NOMO-1 treated with dmso at 0.1 percent for 144 hours (cell line): ENCODE measurements around the gene TLE1.
"Not testable (repeated sequence)": the region's sequence is repeated elsewhere in the genome, so short reads cannot be mapped to it uniquely, and the experiment has no call there.

Experiments used
- DNase-seq: peaks from one replicate; lab custom pipeline; 2025; ENCODE audit not compliant: unreplicated experiment; lab: John Stamatoyannopoulos, UW

Gene TLE1

DNA sequence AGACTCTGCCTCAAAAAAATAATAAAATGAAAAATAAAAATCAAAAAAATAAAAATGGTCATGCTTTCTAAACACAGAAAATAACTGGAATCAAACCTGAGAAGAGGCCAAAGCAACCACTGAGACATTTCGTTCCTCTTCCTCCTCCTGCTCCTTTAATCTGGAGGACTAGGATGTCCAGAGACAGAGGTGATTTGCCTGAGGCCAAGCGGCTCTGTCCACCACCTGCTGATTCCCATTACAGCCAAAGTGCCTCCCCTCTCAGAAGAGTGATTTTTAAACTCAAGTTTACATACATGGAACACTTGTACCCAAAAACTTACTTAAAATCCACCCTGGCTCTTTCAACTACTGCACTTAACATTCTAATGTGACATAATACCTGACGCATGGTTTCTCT lies 65.6 kb downstream of the TLE1 start:
- DNase-seq, result no peak

DNA sequence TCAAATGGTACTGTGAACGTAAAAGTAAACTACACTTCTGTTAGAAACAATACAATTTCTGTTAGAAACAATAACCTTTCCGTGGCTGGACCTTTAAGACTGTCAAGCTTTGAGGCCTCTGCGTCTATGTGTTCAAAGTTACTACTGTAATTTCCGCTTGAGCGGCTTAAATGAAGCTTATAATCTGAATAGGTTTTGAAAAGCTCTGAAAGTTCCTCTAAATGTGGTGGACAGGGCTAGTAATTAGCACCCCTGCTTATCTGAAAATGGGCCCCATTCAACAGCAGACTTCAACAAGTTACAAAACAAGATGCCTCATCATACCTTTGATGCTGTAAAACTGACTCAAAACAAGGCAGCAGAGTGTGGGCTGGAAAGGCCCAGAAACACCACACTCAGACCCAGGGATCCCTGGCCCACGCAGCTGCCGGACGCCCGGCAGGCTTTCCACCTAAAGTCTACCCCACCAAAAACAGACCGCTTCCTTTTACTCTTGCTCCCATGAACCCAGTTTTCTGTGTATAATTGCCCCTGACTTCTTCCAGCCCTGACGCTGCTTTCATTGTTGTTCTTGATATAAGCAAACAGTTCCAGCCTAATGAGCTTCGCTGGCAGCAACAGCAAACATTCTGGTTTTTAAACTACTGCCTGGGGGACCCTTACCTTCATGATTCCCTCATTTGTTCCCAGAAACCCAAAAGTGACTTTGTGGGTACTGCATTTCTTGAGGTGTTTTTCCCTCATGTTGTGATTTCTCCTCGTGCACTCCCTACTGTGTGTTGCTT lies 66.7 kb downstream of the TLE1 start:
- no peak for DNase-seq

DNA sequence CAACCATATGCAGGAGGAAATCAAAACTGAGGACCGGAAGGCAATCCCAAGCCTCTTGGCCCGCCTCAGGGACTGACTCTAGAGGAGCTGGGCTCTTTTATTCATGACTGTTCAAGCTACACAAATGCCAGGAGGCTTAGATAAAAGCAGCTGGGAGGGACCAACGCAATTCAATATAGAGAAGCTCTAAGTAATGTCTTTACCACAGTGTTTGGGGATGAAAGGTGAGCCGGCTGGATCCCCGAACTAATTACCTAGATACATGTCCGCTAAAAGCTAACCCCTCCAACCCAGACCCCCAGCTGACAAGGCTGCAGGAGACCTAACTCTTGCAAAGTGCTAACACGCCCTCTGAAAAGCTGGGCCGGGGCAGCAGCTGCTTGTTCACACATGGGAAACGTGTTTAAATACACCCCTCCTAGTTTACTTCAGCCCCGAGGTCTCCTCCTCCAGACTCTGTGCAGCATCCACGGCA lies 67.5 kb downstream of the TLE1 start:
- no peak for DNase-seq

DNA sequence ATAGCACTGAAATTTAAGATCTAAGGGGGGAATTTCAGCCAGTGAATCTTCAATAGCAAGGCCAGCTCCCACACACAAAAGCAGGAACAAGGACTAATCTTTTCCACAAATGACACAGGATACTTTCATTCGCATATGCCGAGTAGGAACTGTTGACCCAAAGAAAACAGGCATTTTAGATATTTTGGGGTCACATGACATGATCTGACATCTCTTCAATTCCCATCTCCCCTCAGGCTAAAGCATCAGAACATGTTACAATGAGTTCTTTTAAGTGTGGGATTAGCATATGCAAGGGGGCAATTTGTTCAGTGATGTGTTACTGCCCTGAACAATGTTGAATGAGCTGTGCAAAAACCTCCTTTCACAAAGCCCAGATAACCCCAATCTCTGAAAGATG lies 68.2 kb downstream of the TLE1 start:
- DNase-seq, result no peak

DNA sequence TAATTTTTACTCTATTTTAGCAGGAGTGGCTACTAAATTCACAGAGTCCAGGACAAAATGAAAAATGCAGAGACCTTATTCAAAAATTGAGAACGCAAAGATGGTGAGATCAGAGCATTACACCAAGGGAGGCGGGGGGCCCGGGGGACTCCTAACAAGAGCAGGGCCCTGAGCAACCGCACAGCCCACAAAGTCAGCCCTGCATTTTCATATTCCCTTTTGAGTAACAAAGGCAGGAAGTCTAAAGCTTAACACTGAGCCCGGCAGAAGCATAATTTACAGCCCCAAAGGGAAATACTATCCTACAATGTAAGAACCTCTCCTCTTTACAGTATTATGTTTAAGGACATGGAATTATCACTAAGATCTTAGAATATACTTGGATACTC lies 69.4 kb downstream of the TLE1 start:
- no peak for DNase-seq

DNA sequence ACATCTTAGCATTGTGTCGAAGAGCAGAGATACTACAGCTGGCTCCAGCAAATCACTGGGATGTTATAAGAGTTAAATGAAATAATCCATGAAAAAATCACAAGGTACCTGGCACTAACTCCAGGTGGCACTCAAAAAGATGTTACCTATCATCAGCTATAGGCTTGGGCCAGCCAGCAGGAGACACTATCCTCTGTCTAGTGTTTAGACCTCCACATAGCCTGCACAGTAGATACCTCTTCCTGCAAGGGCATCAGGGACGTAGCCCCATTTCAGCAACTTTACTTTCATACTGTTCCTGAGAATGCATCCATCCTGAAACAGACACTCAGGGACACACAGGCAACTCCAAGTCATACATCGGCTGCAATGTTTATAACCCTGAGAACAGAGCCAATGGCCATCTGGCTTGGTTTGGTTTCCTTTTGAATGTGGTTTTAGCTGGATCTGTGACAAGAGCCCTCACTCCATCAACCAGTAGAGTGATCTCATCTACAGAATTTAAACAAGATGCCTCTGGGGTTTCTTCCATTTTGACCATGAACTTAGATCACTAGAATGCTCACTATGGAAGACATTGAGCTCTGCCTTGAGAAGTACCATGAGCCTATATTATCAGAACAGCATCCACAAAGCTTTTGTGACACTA lies 69.9 kb downstream of the TLE1 start:
- no peak for DNase-seq

DNA sequence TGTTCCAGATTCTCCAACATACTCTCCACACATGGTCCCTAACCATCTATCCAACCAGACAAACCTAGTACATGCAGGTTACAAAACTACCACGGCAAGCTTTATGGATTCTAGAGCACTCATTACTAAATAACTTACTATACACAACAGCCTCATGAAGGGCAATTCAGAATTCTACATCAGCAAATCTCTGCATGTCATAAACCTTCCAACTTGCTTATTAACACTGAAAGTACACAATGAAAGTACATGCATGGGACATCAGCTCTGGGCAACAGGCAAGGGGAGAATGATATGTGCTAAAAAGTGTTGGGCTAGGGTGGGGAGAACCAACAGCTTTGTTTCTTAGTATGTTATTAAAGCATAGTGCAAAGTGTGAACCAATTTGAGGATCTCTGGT lies 70.4 kb downstream of the TLE1 start:
- DNase-seq, result no peak

DNA sequence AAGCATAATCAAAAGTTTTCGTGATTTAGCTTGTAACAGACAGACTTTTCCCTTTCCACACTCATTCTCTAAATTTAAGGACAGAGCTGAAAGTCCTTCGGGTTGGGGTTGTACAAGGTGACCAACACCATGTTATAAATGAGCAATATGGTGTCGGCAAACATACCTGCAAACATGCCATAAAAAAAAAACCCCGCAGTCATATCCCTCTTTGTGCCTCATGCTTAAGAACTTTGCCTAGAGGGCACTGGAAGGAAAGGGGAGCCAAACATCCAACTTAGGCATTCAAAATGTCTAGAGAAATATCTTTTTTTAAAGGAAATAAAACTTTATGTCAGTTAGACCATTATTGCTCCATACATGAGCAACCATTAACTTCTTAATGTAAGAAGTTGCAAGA lies 73.2 kb downstream of the TLE1 start:
- DNase-seq, result no peak

DNA sequence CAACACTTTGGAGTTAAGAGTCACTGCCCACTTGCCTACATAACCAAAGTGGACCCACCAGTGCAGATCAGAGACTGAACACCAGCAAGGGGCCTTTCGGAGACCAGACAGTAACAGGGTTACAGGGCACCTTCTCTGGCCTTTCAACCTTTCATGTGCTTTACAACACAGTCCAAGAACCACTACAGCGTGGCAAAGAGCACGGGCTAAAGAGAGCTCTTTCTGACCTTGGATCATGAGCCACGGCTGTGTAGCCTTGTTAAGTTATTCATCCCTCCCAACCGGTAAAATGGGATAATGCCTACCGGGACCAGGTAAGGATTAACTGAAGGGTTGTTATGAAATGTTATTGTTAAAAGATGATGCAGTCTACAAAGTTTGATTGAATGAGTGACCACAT lies 75.0 kb downstream of the TLE1 start:
- DNase-seq, result no peak

DNA sequence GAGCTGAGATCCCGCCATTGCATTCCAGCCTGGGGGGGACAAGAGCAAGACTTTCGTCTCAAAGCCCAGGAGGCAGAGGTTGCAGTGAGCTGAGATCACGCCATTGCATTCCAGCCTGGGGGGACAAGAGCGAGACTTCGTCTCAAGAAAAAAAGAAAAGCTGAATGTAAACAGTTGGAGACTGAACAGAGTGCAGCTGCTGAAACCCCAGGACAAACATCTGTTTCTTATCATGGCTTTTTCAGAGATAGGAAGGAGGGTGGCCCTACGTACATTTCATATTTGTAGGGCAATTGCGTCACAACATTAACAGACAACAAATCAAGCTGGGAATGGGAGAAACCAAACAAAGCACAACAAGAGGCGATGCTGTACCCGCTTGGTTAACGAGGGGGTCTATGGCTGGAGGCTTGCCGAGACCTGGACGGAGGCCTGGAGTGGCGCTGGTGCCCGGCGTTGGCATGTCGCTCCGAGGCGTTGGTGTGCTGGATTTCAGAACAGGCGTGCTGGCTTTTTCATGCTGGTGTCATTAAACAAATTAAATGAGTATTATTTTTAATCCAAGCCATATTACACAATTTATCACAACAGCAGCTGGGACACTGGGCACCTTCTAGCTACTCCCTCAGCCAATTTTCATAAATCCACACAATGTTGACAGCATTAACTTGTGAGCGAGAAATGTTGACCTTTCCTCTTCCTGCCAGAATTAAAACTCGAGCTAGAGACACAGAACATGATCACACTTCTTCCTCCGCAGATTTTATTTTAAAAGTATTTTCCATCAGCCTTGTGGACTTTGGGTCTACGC lies 76.1 kb downstream of the TLE1 start:
- DNase-seq, result no peak

DNA sequence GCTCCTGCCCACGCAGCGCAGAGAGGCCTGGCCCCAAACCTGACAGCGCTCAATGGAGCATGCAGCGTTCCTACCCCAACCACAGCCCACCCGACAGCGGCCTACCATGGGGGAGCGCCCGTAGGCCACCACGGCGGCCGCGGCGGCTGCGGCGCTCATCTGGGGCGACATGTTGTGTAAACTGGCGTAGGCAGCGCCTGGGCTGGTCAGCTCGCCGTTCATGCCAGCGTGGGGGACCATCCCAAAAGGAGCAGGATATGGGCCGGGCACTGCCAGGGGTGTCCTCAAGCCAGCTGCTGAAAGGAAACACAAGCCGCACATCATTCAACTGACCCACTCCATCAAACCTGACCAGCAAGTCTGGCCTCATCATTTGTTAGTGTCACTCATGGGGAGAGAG lies 77.7 kb downstream of the TLE1 start:
- no peak for DNase-seq

DNA sequence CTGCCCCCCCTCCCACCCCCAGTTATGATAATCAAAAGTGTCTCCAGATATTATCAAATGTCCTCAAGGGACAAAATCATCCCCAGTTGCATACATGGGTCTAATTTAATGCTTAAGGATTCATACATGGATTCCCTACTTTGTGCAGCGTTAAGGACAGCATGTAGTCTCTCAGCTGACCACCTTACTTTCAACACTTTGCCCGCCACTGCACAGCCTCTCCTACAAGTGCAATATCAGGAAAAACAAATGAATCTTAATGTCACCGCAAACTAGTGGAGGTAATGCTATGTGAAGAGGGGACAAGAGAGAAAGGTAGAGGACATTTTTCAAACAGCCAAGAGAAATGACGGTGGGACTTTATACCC lies 78.6 kb downstream of the TLE1 start:
- DNase-seq, result no peak

DNA sequence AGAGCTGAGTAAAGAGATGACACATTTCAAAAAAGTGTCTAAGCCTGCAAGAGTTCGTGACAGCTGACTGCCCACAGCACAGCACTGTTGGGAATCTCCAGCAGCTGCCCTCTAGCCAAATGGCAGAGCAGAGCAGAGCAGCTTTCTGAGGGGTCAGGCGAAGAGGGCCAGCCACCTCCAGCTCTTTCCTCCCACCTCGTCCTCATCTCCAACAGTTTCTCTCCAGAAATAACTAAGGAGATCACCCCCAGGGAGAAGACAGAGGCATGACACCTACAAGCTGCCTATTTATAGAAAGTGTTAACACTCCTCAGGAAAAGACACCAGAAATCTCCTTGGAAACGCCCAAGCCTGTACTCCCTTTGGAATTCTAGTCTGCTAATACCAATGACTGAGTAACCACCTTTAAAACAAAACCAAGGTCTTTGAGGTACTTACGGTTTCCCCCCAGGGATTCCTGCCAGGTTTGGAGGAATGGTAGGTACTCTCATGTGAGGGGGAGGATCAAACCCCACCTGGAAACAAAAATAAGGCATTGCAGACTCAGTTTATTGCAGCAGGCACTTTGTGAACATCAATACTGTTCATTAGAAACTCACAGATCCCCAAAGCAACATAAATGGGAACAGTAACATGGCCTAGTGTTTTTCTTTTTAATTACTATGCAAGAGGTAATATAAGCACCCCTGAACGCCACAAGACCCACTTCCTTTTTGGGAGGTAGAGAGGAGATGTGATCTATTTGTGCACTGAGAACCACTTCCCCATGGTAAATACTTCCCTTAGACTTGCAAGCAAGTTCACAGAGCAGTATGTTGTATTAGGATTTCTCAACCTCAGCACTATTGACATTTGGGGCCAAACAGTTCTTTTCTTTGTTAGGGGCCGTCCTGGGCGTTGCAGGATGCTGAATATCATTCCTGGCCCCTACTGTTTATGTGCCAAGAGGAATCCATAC lies 79.3 kb downstream of the TLE1 start:
- DNase-seq, result peak; percentile 67

DNA sequence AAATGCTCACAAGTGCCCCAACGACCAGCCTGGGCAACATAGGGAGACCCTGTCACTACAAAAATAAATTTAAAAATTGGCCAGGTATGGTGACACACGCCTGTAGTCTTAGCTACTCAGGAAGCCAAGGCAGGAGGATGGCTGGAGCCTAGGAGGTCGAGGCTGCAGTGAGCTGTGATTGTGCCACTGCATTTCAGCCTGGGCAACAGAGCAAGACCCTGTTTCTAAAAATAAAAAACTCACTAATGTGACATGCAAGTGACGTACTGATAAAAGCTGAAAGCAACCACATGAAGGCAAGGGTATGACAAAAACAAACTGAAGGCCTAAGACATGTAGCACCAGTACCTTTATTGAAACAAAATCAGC lies 81.1 kb downstream of the TLE1 start:
- DNase-seq, result no peak

DNA sequence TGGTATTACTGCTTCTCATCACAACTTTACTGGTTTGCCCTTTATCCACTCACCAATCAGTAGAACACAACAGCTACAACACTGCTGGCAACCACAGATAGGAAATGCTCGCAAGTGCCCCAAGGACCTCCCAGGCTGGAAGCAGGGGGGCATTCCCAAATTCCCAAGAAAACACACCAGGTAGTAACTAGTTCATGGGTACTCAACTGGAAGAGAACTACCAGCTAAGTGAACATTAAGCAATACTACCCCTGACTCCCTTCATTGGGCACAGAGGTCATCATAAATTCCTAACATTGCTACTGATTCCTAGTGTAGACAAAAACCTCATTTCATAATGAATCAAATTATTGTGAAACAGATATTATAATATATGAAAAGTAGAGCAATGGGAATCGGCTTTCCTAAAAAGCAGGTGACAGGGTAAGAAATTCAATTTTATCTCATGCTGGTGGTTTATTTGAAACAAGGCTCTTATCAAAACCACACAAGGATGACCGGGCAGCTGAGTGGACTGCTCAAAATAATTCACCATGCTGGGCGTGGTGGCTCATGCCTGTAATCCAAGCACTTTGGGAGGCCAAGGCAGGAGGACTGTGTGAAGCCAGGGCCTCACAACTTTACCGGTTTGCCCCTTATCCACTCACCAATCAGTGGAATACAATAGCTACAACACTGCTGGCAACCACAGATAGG lies 81.6 kb downstream of the TLE1 start:
- no peak for DNase-seq

DNA sequence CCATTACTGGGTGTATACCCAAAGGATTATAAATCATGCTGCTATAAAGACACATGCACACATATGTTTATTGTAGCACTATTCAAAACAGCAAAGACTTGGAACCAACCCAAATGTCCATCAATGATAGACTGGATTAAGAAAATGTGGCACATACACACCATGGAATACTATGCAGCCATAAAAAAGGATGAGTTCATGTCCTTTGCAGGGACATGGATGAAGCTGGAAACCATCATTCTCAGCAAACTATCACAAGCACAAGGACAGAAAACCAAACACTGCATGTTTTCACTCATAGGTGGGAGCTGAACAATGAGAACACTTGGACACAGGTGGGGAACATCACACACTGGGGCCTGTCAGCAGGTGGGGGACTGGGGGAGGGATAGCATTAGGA lies 83.1 kb downstream of the TLE1 start:
- DNase-seq, result not testable (repeated sequence)

DNA sequence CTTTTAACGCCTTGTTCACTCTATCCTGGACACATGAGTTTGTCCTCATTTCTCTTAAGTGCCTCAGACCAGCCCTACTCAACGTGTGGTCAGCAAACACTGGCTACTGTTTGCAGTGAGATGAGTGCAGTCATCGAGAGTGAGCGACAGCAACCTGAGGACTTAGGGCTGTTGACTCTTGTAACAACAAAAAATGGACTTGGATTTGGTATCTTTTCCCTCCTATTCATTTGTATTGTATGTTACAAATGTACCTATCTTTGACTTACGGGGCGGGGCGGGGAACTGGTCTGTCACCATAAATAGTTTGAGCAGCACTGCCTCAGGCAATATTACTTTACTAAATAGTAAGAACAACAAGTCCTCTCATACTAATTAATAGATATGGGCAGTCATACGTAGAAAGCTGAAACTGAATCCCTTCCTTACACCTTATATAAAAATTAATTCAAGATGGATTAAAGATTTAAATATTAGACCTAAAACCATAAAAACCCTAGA lies 84.1 kb downstream of the TLE1 start:
- no peak for DNase-seq

DNA sequence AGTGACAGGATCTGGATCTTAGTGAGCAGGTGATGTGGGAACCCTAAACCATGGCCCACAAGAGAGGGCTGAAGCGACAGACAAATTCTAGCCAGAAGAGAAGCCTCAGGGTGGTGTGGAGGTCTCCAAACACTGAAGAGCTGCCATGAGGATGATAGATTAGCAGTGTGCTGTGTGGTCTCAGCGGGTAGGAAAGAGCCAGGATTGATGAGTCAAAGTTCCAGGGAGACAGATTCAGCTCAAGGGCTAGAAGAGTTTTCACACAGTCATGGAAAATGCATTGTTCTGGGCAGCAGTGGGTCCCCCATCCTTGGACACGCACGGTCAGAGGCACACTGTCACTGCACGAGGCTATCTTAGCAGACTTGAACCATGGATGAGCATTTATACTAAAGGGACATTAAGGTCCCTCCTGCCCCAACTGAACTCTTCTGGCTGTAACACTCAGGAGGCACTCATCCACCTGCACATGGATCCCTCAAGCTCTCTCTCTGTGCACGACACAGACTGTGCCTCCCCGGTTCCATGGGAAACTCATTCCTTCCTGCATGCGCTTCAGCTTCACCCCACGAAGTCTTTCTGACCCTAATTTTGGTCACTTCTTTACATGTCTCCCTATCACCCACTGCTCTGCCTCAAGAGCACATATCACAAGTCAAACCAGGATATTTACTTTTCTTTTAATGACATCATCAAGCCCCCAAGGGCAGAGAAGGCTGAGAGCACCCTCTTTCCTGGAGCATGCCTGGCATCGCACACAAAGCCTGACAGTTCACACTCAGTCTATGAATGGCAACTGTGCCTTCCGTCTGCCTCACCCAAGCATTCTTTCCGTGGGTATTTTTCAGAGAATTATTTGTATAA lies 84.8 kb downstream of the TLE1 start:
- no peak for DNase-seq
